GM12878 (cell line): ENCODE data around the gene GTPBP3. TPM values are rescaled to one million over a fixed set of nuclear protein-coding genes. Genes with fewer than 3 reads are reported as not detected.

ENCODE experiments used
- BCL11A ChIP-seq: IDR thresholded peaks from 2 replicates; pipeline ENCODE4 v1.6.1; 2011; ENCODE audit warnings: low read depth, low read length
- CBFB ChIP-seq: IDR thresholded peaks from 2 replicates; pipeline ENCODE4 v1.6.1; 2016; ENCODE audit warnings: antibody characterized with exemption, low read depth
- CREB1 ChIP-seq: IDR thresholded peaks from 2 replicates; pipeline ENCODE4 v1.6.1; 2012; ENCODE audit warnings: low read depth, mild to moderate bottlenecking, inconsistent platforms
- GATAD2B ChIP-seq: fragments of 450-650 bp; conservative IDR thresholded peaks from 2 replicates; pipeline ENCODE4 v1.6.1; 2017; ENCODE audit warnings: low read depth, mild to moderate bottlenecking, moderate library complexity
- HCFC1 ChIP-seq: fragments of 150-350 bp; IDR thresholded peaks from 2 replicates; pipeline ENCODE4 v1.6.1; 2014; ENCODE audit warnings: low read length
- JUND ChIP-seq: IDR thresholded peaks from 2 replicates; pipeline ENCODE4 v1.6.1; 2012; ENCODE audit warnings: low read depth, mild to moderate bottlenecking, low read length, improper control_type of control experiment, moderate library complexity
- KLF5 ChIP-seq: fragments of 450-650 bp; IDR thresholded peaks from 2 replicates; pipeline ENCODE4 v1.6.1; 2014; ENCODE audit warnings: mild to moderate bottlenecking; ENCODE audit not compliant: partially characterized antibody
- MLLT1 ChIP-seq: fragments of 450-650 bp; IDR thresholded peaks from 2 replicates; pipeline ENCODE4 v1.6.1; 2016; ENCODE audit warnings: mild to moderate bottlenecking
- POLR2AphosphoS2 ChIP-seq: IDR thresholded peaks from 2 replicates; pipeline ENCODE4 v1.6.1; 2011; ENCODE audit warnings: low read depth, mild to moderate bottlenecking, low read length, improper control_type of control experiment, moderate library complexity
- POU2F2 ChIP-seq: IDR thresholded peaks from 3 replicates; pipeline ENCODE4 v1.6.1; 2011; ENCODE audit warnings: low read depth, mild to moderate bottlenecking, low read length, borderline replicate concordance
- polyA plus RNA-seq, 11 experiments: library from polyadenylated mRNA; depleted of rRNA in 4 of 11; unstranded in 6 of 11; stranded (reverse) in 5 of 11; fragments of >200 nt; fragmentation: Nextera tagmentation in 4 of 11; fragmentation: Illumina TruSeq in 1 of 11; extraction: Ambion mirVana in 4 of 11; extraction: Trizol in 1 of 11; gene quantifications; 1 replicate in 1 of 11; 2 replicates in 10 of 11; pipeline versions ENCODE4 v1.2.1 to v1.2.3, GENCODE V29; 2011 to 2016; ENCODE audit warnings: inconsistent platforms in 2 of 11, missing spikeins in 2 of 11, low read depth in 1 of 11
- total RNA-seq, 4 experiments: library from RNA; depleted of rRNA in 3 of 4; stranded (reverse); fragments of >200 nt in 3 of 4; fragmentation: Illumina TruSeq in 1 of 4; extraction: Trizol in 1 of 4; gene quantifications; 2 replicates each; pipeline versions ENCODE4 v1.2.1 to v1.2.3, GENCODE V29; 2013 to 2021
- TF ChIP-seq, protein P1 (sequence below): fragments of 450-650 bp; IDR thresholded peaks from 2 replicates; pipeline ENCODE4 v1.6.1; 2017; ENCODE audit warnings: antibody characterized with exemption, mild to moderate bottlenecking, moderate library complexity
- TF ChIP-seq, protein P2 (sequence below): fragments of 450-650 bp; formaldehyde crosslinking; IDR thresholded peaks from 2 replicates; pipeline ENCODE4 v1.4.0; 2020; ENCODE audit warnings: mild to moderate bottlenecking, moderate library complexity
- TF ChIP-seq, protein P3 (sequence below): fragments of 450-650 bp; IDR thresholded peaks from 2 replicates; pipeline ENCODE4 v1.6.1; 2017; ENCODE audit warnings: mild to moderate bottlenecking, moderate library complexity

GTPBP3 gene
- total and polyA plus RNA-seq, 10 of the 15 experiments (the other 5 are each of a cell fraction or from before 2014, with no cell fraction given), result 2.9 to 46.8 (median 15.4) TPM

- TF ChIP-seq POU2F2, result peak; percentile 50; the same call in 1 of the 3 replicates
- TF ChIP-seq KLF5, result no peak
- TF ChIP-seq, protein P1, sequence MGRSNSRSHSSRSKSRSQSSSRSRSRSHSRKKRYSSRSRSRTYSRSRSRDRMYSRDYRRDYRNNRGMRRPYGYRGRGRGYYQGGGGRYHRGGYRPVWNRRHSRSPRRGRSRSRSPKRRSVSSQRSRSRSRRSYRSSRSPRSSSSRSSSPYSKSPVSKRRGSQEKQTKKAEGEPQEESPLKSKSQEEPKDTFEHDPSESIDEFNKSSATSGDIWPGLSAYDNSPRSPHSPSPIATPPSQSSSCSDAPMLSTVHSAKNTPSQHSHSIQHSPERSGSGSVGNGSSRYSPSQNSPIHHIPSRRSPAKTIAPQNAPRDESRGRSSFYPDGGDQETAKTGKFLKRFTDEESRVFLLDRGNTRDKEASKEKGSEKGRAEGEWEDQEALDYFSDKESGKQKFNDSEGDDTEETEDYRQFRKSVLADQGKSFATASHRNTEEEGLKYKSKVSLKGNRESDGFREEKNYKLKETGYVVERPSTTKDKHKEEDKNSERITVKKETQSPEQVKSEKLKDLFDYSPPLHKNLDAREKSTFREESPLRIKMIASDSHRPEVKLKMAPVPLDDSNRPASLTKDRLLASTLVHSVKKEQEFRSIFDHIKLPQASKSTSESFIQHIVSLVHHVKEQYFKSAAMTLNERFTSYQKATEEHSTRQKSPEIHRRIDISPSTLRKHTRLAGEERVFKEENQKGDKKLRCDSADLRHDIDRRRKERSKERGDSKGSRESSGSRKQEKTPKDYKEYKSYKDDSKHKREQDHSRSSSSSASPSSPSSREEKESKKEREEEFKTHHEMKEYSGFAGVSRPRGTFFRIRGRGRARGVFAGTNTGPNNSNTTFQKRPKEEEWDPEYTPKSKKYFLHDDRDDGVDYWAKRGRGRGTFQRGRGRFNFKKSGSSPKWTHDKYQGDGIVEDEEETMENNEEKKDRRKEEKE, result no peak
- peak; percentile 49; the same call in 1 of the 2 replicates for TF ChIP-seq MLLT1
- TF ChIP-seq CBFB, result peak; percentile 46
- TF ChIP-seq, protein P2, sequence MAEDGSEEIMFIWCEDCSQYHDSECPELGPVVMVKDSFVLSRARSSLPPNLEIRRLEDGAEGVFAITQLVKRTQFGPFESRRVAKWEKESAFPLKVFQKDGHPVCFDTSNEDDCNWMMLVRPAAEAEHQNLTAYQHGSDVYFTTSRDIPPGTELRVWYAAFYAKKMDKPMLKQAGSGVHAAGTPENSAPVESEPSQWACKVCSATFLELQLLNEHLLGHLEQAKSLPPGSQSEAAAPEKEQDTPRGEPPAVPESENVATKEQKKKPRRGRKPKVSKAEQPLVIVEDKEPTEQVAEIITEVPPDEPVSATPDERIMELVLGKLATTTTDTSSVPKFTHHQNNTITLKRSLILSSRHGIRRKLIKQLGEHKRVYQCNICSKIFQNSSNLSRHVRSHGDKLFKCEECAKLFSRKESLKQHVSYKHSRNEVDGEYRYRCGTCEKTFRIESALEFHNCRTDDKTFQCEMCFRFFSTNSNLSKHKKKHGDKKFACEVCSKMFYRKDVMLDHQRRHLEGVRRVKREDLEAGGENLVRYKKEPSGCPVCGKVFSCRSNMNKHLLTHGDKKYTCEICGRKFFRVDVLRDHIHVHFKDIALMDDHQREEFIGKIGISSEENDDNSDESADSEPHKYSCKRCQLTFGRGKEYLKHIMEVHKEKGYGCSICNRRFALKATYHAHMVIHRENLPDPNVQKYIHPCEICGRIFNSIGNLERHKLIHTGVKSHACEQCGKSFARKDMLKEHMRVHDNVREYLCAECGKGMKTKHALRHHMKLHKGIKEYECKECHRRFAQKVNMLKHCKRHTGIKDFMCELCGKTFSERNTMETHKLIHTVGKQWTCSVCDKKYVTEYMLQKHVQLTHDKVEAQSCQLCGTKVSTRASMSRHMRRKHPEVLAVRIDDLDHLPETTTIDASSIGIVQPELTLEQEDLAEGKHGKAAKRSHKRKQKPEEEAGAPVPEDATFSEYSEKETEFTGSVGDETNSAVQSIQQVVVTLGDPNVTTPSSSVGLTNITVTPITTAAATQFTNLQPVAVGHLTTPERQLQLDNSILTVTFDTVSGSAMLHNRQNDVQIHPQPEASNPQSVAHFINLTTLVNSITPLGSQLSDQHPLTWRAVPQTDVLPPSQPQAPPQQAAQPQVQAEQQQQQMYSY (CRISPR knock-in tag), result no peak
- no peak for TF ChIP-seq BCL11A
- peak; percentile 91 for TF ChIP-seq HCFC1
- TF ChIP-seq GATAD2B, result 0 out of 2 replicates have a peak, but pooled peaks have one; percentile 60
- TF ChIP-seq JUND, result no peak
- TF ChIP-seq CREB1, result peak; percentile 89
- TF ChIP-seq, protein P3, sequence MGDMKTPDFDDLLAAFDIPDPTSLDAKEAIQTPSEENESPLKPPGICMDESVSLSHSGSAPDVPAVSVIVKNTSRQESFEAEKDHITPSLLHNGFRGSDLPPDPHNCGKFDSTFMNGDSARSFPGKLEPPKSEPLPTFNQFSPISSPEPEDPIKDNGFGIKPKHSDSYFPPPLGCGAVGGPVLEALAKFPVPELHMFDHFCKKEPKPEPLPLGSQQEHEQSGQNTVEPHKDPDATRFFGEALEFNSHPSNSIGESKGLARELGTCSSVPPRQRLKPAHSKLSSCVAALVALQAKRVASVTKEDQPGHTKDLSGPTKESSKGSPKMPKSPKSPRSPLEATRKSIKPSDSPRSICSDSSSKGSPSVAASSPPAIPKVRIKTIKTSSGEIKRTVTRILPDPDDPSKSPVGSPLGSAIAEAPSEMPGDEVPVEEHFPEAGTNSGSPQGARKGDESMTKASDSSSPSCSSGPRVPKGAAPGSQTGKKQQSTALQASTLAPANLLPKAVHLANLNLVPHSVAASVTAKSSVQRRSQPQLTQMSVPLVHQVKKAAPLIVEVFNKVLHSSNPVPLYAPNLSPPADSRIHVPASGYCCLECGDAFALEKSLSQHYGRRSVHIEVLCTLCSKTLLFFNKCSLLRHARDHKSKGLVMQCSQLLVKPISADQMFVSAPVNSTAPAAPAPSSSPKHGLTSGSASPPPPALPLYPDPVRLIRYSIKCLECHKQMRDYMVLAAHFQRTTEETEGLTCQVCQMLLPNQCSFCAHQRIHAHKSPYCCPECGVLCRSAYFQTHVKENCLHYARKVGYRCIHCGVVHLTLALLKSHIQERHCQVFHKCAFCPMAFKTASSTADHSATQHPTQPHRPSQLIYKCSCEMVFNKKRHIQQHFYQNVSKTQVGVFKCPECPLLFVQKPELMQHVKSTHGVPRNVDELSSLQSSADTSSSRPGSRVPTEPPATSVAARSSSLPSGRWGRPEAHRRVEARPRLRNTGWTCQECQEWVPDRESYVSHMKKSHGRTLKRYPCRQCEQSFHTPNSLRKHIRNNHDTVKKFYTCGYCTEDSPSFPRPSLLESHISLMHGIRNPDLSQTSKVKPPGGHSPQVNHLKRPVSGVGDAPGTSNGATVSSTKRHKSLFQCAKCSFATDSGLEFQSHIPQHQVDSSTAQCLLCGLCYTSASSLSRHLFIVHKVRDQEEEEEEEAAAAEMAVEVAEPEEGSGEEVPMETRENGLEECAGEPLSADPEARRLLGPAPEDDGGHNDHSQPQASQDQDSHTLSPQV, result no peak
- TF ChIP-seq POLR2AphosphoS2, result no peak
These were observed 28.0 kb upstream of the GTPBP3 start, which contains the start of gene DDA1 (continued) for GRCh38 chr19:17309198-17309964.
